ENCODE measurements around the gene NBEAL1.
A peak's percentile ranks its signal among the peaks of the same experiment; 100 is the strongest.
"Not testable (repeated sequence)": the region's sequence is repeated elsewhere in the genome, so short reads cannot be mapped to it uniquely, and the experiment has no call there.

NBEAL1 gene

DNA sequence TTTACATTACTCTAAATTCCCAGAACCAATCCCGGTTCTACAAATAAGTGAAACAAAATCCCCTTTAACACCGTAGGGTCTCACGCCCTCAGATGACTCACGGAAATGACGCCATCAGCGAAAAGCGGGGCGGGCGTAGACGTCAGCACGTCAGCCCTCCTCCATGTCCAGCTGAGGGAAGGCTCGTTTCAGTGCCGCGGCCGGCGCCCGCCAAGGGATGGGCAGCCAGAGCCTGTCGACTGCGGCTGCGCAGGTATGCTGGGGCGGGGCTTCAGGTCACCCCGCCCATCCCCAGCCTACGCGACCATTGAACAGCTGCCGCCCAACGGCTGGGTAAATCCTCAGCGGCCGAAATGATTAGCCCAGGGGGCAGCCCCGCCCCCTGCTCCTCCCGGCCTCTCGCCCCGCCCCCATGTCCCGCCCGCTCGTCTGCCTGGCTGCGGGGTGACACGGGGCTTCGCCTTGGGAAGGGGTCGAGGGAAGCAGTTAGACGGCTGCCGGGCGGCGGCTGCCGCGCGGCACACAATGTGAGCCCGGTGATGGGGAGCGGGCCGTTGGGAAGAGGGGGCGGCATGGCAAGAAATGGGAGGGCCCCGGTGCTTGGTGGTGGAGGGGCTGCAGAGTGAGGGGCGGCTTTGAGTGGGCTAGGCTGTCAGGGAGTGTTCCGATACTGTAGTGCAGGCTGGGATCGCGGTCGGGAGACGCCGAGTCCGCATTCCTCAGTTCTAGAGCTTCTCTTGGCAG, at the start of gene NBEAL1:
TSS of gene NBEAL1 (plus strand) at position 420 of the 744 bp plus-strand sequence. CDS start 1,510 bp downstream, outside the sequence.
- DNase-seq (ENCODE audit: low read depth, low spot score), result peak; percentile 100

- DNase-seq (ENCODE audit: low read depth, low spot score), result no peak
Measured at GRCh38 chr2:202965810-202966460, 48.7 kb upstream of the NBEAL1 start.

DNA sequence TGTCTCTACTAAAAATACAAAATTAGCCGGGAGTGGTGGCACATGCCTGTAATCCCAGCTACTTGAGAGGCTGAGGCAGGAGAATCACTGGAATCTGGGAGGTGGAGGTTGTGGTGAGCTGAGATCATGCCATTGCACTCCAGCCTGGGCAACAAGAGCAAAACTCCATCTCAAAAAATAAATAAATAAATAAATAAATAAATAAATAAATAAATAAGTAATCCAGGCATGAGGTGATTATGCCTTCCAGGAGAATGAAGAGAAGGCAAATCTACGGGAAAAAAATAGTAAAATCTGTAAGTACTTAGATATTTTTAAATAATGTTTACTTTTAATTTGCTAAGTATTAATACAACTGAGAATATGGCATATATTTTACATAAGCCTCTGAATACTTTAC, 45.3 kb upstream of the NBEAL1 start:
- not testable (repeated sequence) for DNase-seq (ENCODE audit: low read depth, low spot score)

GRCh38 chr2:202976809-202977208, 37.9 kb upstream of the NBEAL1 start:
- no peak for DNase-seq (ENCODE audit: low read depth, low spot score)

- no peak for DNase-seq (ENCODE audit: low read depth, low spot score)
Measured at GRCh38 chr2:202982779-202983491, 31.7 kb upstream of the NBEAL1 start.

- DNase-seq (ENCODE audit: low read depth, low spot score), result no peak
Measured at GRCh38 chr2:202989749-202990148, 24.9 kb upstream of the NBEAL1 start.

- no peak for DNase-seq (ENCODE audit: low read depth, low spot score)
Measured at GRCh38 chr2:202990501-202990900, 24.2 kb upstream of the NBEAL1 start.

- not testable (repeated sequence) for DNase-seq (ENCODE audit: low read depth, low spot score)
Measured at GRCh38 chr2:202997113-202997512, 17.6 kb upstream of the NBEAL1 start.

DNA sequence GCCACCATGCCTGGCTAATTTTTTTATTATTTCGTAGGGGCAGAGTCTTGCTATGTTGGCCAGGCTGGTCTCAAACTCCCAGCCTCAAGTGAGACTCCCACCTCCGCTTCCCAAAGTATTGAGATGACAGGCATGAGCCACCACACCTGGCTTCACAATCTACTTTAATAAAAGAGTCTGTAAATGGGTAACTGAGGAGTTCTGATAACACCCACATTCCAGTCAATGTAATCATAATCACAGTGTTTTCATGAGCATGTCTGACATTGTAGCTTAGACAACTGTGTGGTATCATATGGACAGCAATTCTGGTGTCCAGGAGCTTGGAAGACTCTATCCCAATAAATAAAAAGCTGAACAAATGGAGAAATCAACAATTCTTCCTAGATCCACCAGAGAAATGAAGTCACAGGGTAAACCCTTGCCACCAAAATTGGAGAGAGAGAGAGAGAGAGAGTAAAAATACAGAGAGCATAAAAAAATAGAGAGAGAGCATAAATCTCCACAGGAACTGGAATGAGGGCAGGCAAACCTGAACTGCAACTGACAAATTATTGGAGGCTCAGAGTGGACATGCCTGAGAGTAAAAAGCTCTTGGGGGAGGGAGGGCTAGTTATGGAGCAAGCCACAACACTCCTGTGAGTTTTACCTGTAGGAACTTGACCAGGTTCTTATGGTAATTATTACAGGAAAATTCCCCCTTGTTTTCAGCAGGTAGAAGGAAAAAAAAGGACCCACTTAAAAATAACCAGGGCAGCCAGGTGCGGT, 12.4 kb upstream of the NBEAL1 start:
- no peak for DNase-seq (ENCODE audit: low read depth, low spot score)

GRCh38 chr2:203003716-203004115, 11.0 kb upstream of the NBEAL1 start:
- no peak for DNase-seq (ENCODE audit: low read depth, low spot score)

DNA sequence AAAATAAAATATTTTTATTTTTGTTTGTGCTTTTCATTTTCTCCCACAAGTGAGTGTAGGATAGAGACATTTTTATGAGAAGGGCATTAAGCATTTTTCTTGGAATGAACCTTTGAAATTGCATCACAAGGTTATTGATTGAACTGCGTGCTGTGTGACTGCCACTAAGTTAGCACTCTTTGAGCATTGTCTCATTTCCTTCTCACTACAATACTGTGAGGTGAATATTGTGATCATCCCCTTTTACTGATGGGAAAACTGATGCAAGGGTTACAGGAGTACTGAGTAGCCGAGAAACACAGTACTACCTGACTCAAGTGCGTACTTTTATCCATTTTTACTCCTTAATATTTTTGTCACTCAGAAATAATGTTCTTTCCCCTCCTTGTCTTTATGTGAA, 2.0 kb downstream of the NBEAL1 start:
- no peak for DNase-seq (ENCODE audit: low read depth, low spot score)

GRCh38 chr2:203018181-203018580, 3.5 kb downstream of the NBEAL1 start:
- DNase-seq (ENCODE audit: low read depth, low spot score), result no peak

DNA sequence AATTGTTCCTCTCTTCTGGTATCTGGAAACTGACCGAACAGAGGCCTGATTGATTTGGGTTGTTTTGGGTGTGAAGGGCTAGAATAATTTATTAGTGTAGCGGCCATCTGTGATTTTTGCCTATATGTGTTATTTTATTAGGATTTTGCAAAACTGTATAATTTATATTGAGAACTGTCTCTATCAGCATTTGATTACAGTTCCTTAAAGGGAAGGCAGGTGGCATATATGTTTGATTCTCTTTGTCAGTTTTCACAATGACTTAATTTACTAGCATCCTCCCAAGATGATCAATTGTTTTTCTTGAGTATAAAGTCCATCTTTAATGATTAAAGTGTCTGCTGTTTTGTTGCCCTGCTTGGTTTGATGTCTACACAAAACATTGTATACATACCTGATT, 4.5 kb downstream of the NBEAL1 start:
- no peak for DNase-seq (ENCODE audit: low read depth, low spot score)

DNA sequence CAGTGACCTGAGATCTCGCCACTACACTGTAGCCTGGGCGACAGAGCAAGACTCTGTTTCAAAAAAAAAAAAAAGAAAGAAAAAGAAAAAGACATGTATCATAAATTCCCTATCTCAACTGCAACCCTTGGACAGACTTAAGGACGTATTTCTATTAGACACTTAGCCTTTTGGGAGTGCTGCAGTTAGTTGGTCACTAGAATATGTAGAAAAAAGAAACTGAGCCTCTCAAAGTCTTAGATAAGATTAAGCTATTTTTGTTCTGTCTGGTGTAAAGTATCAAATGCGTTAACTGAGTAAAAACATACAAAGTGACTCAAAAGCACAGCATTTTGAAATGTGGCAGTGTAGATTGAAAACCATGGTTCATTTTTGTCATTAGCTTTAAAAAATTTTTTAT, 7.3 kb downstream of the NBEAL1 start:
- no peak for DNase-seq (ENCODE audit: low read depth, low spot score)

GRCh38 chr2:203022751-203023150, 8.1 kb downstream of the NBEAL1 start:
- no peak for DNase-seq (ENCODE audit: low read depth, low spot score)

- no peak for DNase-seq (ENCODE audit: low read depth, low spot score)
Measured at GRCh38 chr2:203025592-203025991, 10.9 kb downstream of the NBEAL1 start.

GRCh38 chr2:203030545-203030944, 15.9 kb downstream of the NBEAL1 start:
- no peak for DNase-seq (ENCODE audit: low read depth, low spot score)

GRCh38 chr2:203030991-203031390, 16.3 kb downstream of the NBEAL1 start:
- no peak for DNase-seq (ENCODE audit: low read depth, low spot score)

DNA sequence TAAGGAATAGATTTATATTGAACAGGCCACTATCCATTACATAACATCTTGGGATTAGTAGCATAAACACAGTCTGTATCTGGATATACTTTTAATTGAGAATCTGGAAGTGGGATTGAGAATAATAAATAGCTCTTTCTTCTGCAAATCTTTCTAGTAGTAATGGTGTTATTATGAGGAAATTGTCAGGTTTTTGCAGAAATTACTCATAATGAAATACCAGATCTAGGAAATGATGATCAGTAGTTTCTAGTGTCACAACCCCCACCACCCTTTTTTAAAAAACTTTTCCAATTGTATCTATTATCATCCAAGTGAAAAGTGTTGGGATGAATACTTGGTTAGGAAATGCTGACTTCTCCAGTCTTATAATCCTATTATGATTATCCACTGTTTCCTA, 18.7 kb downstream of the NBEAL1 start:
- DNase-seq (ENCODE audit: low read depth, low spot score), result no peak

DNA sequence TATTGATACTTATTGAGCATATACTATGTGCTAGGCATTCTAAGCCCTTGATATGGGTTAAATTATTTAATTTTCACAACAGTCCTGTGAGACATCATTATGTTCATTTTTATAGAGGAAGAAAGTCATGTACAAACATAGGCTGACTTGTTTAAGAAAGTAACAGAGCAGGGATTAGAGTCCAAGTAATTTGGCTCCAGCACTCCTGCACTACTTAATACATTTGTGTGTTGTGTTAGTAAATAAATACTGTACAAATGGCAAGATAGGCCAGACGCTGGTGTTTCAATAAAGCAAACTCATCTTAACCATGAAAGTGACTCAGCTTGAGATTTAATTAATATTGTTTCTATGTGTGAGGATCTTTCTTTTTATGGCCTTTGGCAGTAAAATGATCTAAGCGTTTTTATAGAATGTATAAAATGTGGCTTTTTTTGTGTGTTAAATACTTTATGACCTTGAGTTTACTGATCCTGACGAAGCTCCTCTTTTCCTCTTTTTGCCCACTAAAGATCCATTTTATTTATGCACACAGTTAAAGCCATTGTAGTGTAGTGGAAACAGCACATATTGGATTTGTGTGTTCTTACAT, 21.3 kb downstream of the NBEAL1 start:
- no peak for DNase-seq (ENCODE audit: low read depth, low spot score)

- no peak for DNase-seq (ENCODE audit: low read depth, low spot score)
Measured at GRCh38 chr2:203037026-203037425, 22.4 kb downstream of the NBEAL1 start.
